ENCODE data around the gene COMTD1.
A peak's percentile ranks its signal among the peaks of the same experiment; 100 is the strongest.

COMTD1 gene

GRCh38 chr10:75276069-75276872 is 40.5 kb upstream of the COMTD1 start:
- no peak overlapping the region for H3K4me2 ChIP-seq (ENCODE audit: low read length)
- no peak overlapping the region for H3K23ac ChIP-seq (ENCODE audit: low read length)
- no CpG with 5 or more reads among the region's 46 CpGs for whole genome bisulfite sequencing (ENCODE audit: extremely low coverage, insufficient coverage, low lambda C conversion rate)
- no peaks in the 10 kb centered on the region for H3K79me1 ChIP-seq (ENCODE audit: low read length)
- H3K36me3 ChIP-seq (ENCODE audit: control insufficient read depth, insufficient read depth, low read length), result no peaks in the 10 kb centered on the region
- H3K18ac ChIP-seq (ENCODE audit: low read length), result no peak overlapping the region
- no peaks in the 10 kb centered on the region for H3K4me1 ChIP-seq (ENCODE audit: control insufficient read depth, low read depth, low read length)
- H2BK5ac ChIP-seq (ENCODE audit: low read length), result no peak overlapping the region
- H3K4me3 ChIP-seq (ENCODE audit: low read length), result no peak overlapping the region
- no peak overlapping the region for H3K4ac ChIP-seq (ENCODE audit: low read depth, low read length)
- H3K79me2 ChIP-seq (ENCODE audit: control insufficient read depth, insufficient read depth, low read length), result no peaks in the 10 kb centered on the region
- peak overlapping the region; percentile 49 for H3K56ac ChIP-seq (ENCODE audit: low read length)
- H2BK15ac ChIP-seq (replicated peaks; ENCODE audit: low read depth), result no peak overlapping the region
- no peaks in the 10 kb centered on the region for H3K27me3 ChIP-seq (ENCODE audit: insufficient read depth, low read length, poor library complexity)
- no peak overlapping the region for H2AK5ac ChIP-seq (ENCODE audit: low read length)
- no peak for DNase-seq
- H3K27ac ChIP-seq (ENCODE audit: low read depth, low read length), result no peak overlapping the region
- peak overlapping the region; percentile 27 for H3K9ac ChIP-seq (ENCODE audit: low read length)
- H4K8ac ChIP-seq (ENCODE audit: low read depth, low read length), result no peak overlapping the region
- H4K5ac ChIP-seq (ENCODE audit: low read length), result no peak overlapping the region
- H2BK120ac ChIP-seq (ENCODE audit: low read depth, low read length), result no peak overlapping the region

- Histone ChIP-seq H3K4ac (ENCODE audit: low read depth, low read length) (no peak overlapping the region), H3K79me1 (ENCODE audit: low read length) (no peaks in the 10 kb centered on the region), H4K5ac (ENCODE audit: low read length) (no peak overlapping the region), H3K27ac (ENCODE audit: low read depth, low read length) (no peak overlapping the region), H3K4me2 (ENCODE audit: low read length) (no peak overlapping the region), H2AK5ac (ENCODE audit: low read length) (no peak overlapping the region), H4K8ac (ENCODE audit: low read depth, low read length) (no peak overlapping the region), H2BK5ac (ENCODE audit: low read length) (no peak overlapping the region), H2BK120ac (ENCODE audit: low read depth, low read length) (no peak overlapping the region), H3K18ac (ENCODE audit: low read length) (no peak overlapping the region), H3K23ac (ENCODE audit: low read length) (no peak overlapping the region), H3K9ac (ENCODE audit: low read length) (no peak overlapping the region), H3K27me3 (ENCODE audit: insufficient read depth, low read length, poor library complexity) (no peaks in the 10 kb centered on the region), H3K36me3 (ENCODE audit: control insufficient read depth, insufficient read depth, low read length) (no peaks in the 10 kb centered on the region), H3K4me3 (ENCODE audit: low read length) (no peak overlapping the region), H2BK15ac (replicated peaks; ENCODE audit: low read depth) (no peak overlapping the region), H3K4me1 (ENCODE audit: control insufficient read depth, low read depth, low read length) (no peaks in the 10 kb centered on the region), H3K56ac (ENCODE audit: low read length) (no peak overlapping the region), H3K79me2 (ENCODE audit: control insufficient read depth, insufficient read depth, low read length) (no peaks in the 10 kb centered on the region)
- DNase-seq, result no peak
- WGBS (ENCODE audit: extremely low coverage, insufficient coverage, low lambda C conversion rate), result no CpG with 5 or more reads among the region's 7 CpGs
These were observed 37.1 kb upstream of the COMTD1 start for GRCh38 chr10:75272896-75273295.

- no peak overlapping the region for H2BK15ac ChIP-seq (replicated peaks; ENCODE audit: low read depth)
- H3K4me2 ChIP-seq (ENCODE audit: low read length), result no peak overlapping the region
- no peak overlapping the region for H3K56ac ChIP-seq (ENCODE audit: low read length)
- H2BK5ac ChIP-seq (ENCODE audit: low read length), result no peak overlapping the region
- no peak overlapping the region for H3K23ac ChIP-seq (ENCODE audit: low read length)
- H3K79me2 ChIP-seq (ENCODE audit: control insufficient read depth, insufficient read depth, low read length), result no peaks in the 10 kb centered on the region
- H3K4me3 ChIP-seq (ENCODE audit: low read length), result no peak overlapping the region
- H4K8ac ChIP-seq (ENCODE audit: low read depth, low read length), result no peak overlapping the region
- no peak overlapping the region for H3K18ac ChIP-seq (ENCODE audit: low read length)
- no peak overlapping the region for H2BK120ac ChIP-seq (ENCODE audit: low read depth, low read length)
- WGBS (ENCODE audit: extremely low coverage, insufficient coverage, low lambda C conversion rate), result no CpG with 5 or more reads among the region's 5 CpGs
- H4K5ac ChIP-seq (ENCODE audit: low read length), result no peak overlapping the region
- no peak overlapping the region for H3K9ac ChIP-seq (ENCODE audit: low read length)
- H3K4ac ChIP-seq (ENCODE audit: low read depth, low read length), result no peak overlapping the region
- no peak for DNase-seq
- no peaks in the 10 kb centered on the region for H3K36me3 ChIP-seq (ENCODE audit: control insufficient read depth, insufficient read depth, low read length)
- H3K79me1 ChIP-seq (ENCODE audit: low read length), result no peaks in the 10 kb centered on the region
- H3K27me3 ChIP-seq (ENCODE audit: insufficient read depth, low read length, poor library complexity), result no peaks in the 10 kb centered on the region
- no peaks in the 10 kb centered on the region for H3K4me1 ChIP-seq (ENCODE audit: control insufficient read depth, low read depth, low read length)
- H3K27ac ChIP-seq (ENCODE audit: low read depth, low read length), result no peak overlapping the region
- no peak overlapping the region for H2AK5ac ChIP-seq (ENCODE audit: low read length)
These were observed 36.3 kb upstream of the COMTD1 start for GRCh38 chr10:75272094-75272493.

DNA sequence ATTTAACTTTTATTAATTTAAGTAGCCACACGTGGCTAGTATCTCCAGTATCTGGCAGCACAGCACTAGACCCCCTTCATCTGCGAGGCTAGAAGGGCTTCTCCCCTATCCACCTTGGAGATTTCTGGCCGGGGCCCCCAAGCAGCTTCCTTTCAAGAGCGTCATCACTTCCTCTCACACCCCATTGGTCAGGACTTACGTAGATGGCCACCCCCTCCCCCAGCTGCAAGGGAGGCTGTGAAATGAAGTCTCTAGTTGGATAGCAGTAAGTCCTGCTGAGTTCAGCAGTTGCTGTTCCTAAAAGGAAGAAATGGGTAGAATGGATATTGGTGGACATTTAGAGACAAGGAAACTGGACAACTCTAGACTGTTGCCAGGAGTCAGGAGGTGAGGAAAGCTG is 33.8 kb upstream of the COMTD1 start:
- H3K79me2 ChIP-seq (ENCODE audit: control insufficient read depth, insufficient read depth, low read length), result no peaks in the 10 kb centered on the region
- H3K56ac ChIP-seq (ENCODE audit: low read length), result no peak overlapping the region
- no peaks in the 10 kb centered on the region for H3K27me3 ChIP-seq (ENCODE audit: insufficient read depth, low read length, poor library complexity)
- no peak for DNase-seq
- H2AK5ac ChIP-seq (ENCODE audit: low read length), result no peak overlapping the region
- H3K18ac ChIP-seq (ENCODE audit: low read length), result no peak overlapping the region
- no peak overlapping the region for H2BK15ac ChIP-seq (replicated peaks; ENCODE audit: low read depth)
- no peak overlapping the region for H3K4me3 ChIP-seq (ENCODE audit: low read length)
- no peaks in the 10 kb centered on the region for H3K4me1 ChIP-seq (ENCODE audit: control insufficient read depth, low read depth, low read length)
- H4K5ac ChIP-seq (ENCODE audit: low read length), result no peak overlapping the region
- H2BK5ac ChIP-seq (ENCODE audit: low read length), result no peak overlapping the region
- no peaks in the 10 kb centered on the region for H3K79me1 ChIP-seq (ENCODE audit: low read length)
- no peak overlapping the region for H3K4ac ChIP-seq (ENCODE audit: low read depth, low read length)
- no peak overlapping the region for H3K9ac ChIP-seq (ENCODE audit: low read length)
- no peak overlapping the region for H3K4me2 ChIP-seq (ENCODE audit: low read length)
- no peaks in the 10 kb centered on the region for H3K36me3 ChIP-seq (ENCODE audit: control insufficient read depth, insufficient read depth, low read length)
- H3K23ac ChIP-seq (ENCODE audit: low read length), result no peak overlapping the region
- no peak overlapping the region for H2BK120ac ChIP-seq (ENCODE audit: low read depth, low read length)
- H3K27ac ChIP-seq (ENCODE audit: low read depth, low read length), result no peak overlapping the region
- H4K8ac ChIP-seq (ENCODE audit: low read depth, low read length), result no peak overlapping the region
- WGBS (ENCODE audit: extremely low coverage, insufficient coverage, low lambda C conversion rate), result no CpG with 5 or more reads among the region's 5 CpGs

DNA sequence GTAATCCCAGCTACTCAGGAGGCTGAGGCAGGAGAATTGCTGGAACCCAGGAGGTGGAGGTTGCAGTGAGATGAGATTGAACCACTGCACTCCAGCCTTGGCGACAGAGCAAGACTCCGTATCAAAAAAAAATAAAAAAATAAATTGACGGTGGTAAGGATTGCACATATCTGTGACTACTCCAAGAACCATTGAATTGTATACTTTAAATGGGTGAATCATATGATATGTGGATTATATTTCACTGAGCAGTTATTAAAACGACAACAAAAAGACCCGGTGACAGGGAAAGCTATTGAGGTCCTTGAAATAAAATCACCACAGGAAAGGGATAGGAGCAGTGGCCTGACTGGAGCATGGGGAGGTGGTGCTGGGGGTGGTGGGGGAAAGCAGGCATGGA is 31.2 kb upstream of the COMTD1 start:
- H3K36me3 ChIP-seq (ENCODE audit: control insufficient read depth, insufficient read depth, low read length), result no peaks in the 10 kb centered on the region
- no peaks in the 10 kb centered on the region for H3K4me1 ChIP-seq (ENCODE audit: control insufficient read depth, low read depth, low read length)
- no peaks in the 10 kb centered on the region for H3K27me3 ChIP-seq (ENCODE audit: insufficient read depth, low read length, poor library complexity)
- H3K56ac ChIP-seq (ENCODE audit: low read length), result no peak overlapping the region
- no peak overlapping the region for H3K9ac ChIP-seq (ENCODE audit: low read length)
- no peak overlapping the region for H4K8ac ChIP-seq (ENCODE audit: low read depth, low read length)
- no peaks in the 10 kb centered on the region for H3K79me1 ChIP-seq (ENCODE audit: low read length)
- H3K4me2 ChIP-seq (ENCODE audit: low read length), result no peak overlapping the region
- no peak overlapping the region for H3K18ac ChIP-seq (ENCODE audit: low read length)
- H3K4me3 ChIP-seq (ENCODE audit: low read length), result no peak overlapping the region
- no peak overlapping the region for H4K5ac ChIP-seq (ENCODE audit: low read length)
- no peaks in the 10 kb centered on the region for H3K79me2 ChIP-seq (ENCODE audit: control insufficient read depth, insufficient read depth, low read length)
- H3K23ac ChIP-seq (ENCODE audit: low read length), result no peak overlapping the region
- no peak overlapping the region for H3K27ac ChIP-seq (ENCODE audit: low read depth, low read length)
- no peak overlapping the region for H2BK5ac ChIP-seq (ENCODE audit: low read length)
- no peak for DNase-seq
- no peak overlapping the region for H2BK15ac ChIP-seq (replicated peaks; ENCODE audit: low read depth)
- H3K4ac ChIP-seq (ENCODE audit: low read depth, low read length), result no peak overlapping the region
- H2AK5ac ChIP-seq (ENCODE audit: low read length), result no peak overlapping the region
- WGBS (ENCODE audit: extremely low coverage, insufficient coverage, low lambda C conversion rate), result no CpG with 5 or more reads among the region's 5 CpGs
- H2BK120ac ChIP-seq (ENCODE audit: low read depth, low read length), result no peak overlapping the region

- H3K27ac ChIP-seq (ENCODE audit: low read depth, low read length), result no peak overlapping the region
- no peak overlapping the region for H4K8ac ChIP-seq (ENCODE audit: low read depth, low read length)
- H3K18ac ChIP-seq (ENCODE audit: low read length), result no peak overlapping the region
- no peak overlapping the region for H4K5ac ChIP-seq (ENCODE audit: low read length)
- H2BK15ac ChIP-seq (replicated peaks; ENCODE audit: low read depth), result no peak overlapping the region
- H3K9ac ChIP-seq (ENCODE audit: low read length), result no peak overlapping the region
- H2AK5ac ChIP-seq (ENCODE audit: low read length), result no peak overlapping the region
- no peaks in the 10 kb centered on the region for H3K36me3 ChIP-seq (ENCODE audit: control insufficient read depth, insufficient read depth, low read length)
- no peaks in the 10 kb centered on the region for H3K27me3 ChIP-seq (ENCODE audit: insufficient read depth, low read length, poor library complexity)
- no peak overlapping the region for H3K4me2 ChIP-seq (ENCODE audit: low read length)
- WGBS (ENCODE audit: extremely low coverage, insufficient coverage, low lambda C conversion rate), result no CpG with 5 or more reads among the region's 6 CpGs
- no peak overlapping the region for H3K4ac ChIP-seq (ENCODE audit: low read depth, low read length)
- no peak overlapping the region for H3K23ac ChIP-seq (ENCODE audit: low read length)
- H3K56ac ChIP-seq (ENCODE audit: low read length), result no peak overlapping the region
- H3K79me1 ChIP-seq (ENCODE audit: low read length), result no peaks in the 10 kb centered on the region
- H3K79me2 ChIP-seq (ENCODE audit: control insufficient read depth, insufficient read depth, low read length), result no peaks in the 10 kb centered on the region
- no peak overlapping the region for H2BK120ac ChIP-seq (ENCODE audit: low read depth, low read length)
- no peak overlapping the region for H3K4me3 ChIP-seq (ENCODE audit: low read length)
- DNase-seq, result no peak
- H2BK5ac ChIP-seq (ENCODE audit: low read length), result no peak overlapping the region
- H3K4me1 ChIP-seq (ENCODE audit: control insufficient read depth, low read depth, low read length), result no peaks in the 10 kb centered on the region
These were observed 30.1 kb upstream of the COMTD1 start for GRCh38 chr10:75265856-75266255.

Data from mesendoderm (in vitro differentiated cells).